ENCODE data around the gene RRM2.

GRCh38 chr2:10139536-10139935 is 17.0 kb downstream of the RRM2 start:
- no peak for TF ChIP-seq TARDBP (IDR thresholded peaks at IDR 0.05)
- no peak for TF ChIP-seq ZNF384 (IDR thresholded peaks at IDR 0.05)
- no peak for TF ChIP-seq SUZ12 (IDR thresholded peaks at IDR 0.05)
- no peak for TF ChIP-seq NFRKB (IDR thresholded peaks at IDR 0.05)
- no peak for TF ChIP-seq SP1 (IDR thresholded peaks at IDR 0.05)
- no peak for TF ChIP-seq LEF1 (IDR thresholded peaks at IDR 0.05; ENCODE audit: borderline replicate concordance)
- TF ChIP-seq L3MBTL2 (conservative IDR thresholded peaks at IDR 0.05) = no peak

Data from HEK293T (cell line).